ENCODE measurements around the gene ABCA2. TPM values are rescaled to one million over a fixed set of nuclear protein-coding genes. Genes with fewer than 3 reads are reported as not detected.

ABCA2 gene
- total RNA-seq, 2 donors from 2014 or later, result 37.2 to 60.5 TPM

- peaks cover 24 to 37% of the 10 kb centered on the region in 2 donors for H3K4me1 ChIP-seq (ENCODE audit: control insufficient read depth in 1 of 2, low read depth in 2 of 2)
- H3K4me3 ChIP-seq, result peak within 1 kb of the TSS; percentile 63
- H3K9me3 ChIP-seq, result no peaks in the 10 kb centered on the region
- no peaks in the 10 kb centered on the region for H3K27me3 ChIP-seq (replicated peaks; ENCODE audit: insufficient read depth)
- TF ChIP-seq CTCF (IDR thresholded peaks at IDR 0.05), result no peak
- ATAC-seq (ENCODE audit: insufficient number of reproducible peaks, low FRiP score, low read depth) (no peak), DNase-seq (ENCODE audit: low spot score) (no peak)
- H3K27ac ChIP-seq, result peak within 1 kb of the TSS in 1 of 2 donors; percentile 54
- no peaks in the 10 kb centered on the region for H3K36me3 ChIP-seq
Observed at GRCh38 chr9:136996361-136997292, 31.4 kb downstream of the ABCA2 start, which contains the start of gene CLIC3. TSS of gene CLIC3 (minus strand) at chr9:136996568. CDS start at chr9:136996543, 25 bp downstream.

GRCh38 chr9:136995772-136996311 lies 32.2 kb downstream of the ABCA2 start:
- peak overlapping the region; percentile 63 for H3K4me3 ChIP-seq
- DNase-seq (ENCODE audit: low spot score) (no peak), ATAC-seq (ENCODE audit: insufficient number of reproducible peaks, low FRiP score, low read depth) (no peak)
- H3K27ac ChIP-seq, result peak overlapping the region in 1 of 2 donors; percentile 54
- H3K36me3 ChIP-seq, result no peaks in the 10 kb centered on the region
- TF ChIP-seq CTCF (IDR thresholded peaks at IDR 0.05), result no peak
- H3K9me3 ChIP-seq, result no peaks in the 10 kb centered on the region
- H3K4me1 ChIP-seq (ENCODE audit: control insufficient read depth in 1 of 2, low read depth in 2 of 2), result peaks cover 24 to 37% of the 10 kb centered on the region in 2 donors
- H3K27me3 ChIP-seq (replicated peaks; ENCODE audit: insufficient read depth), result no peaks in the 10 kb centered on the region

- Histone ChIP-seq H3K27me3 (replicated peaks; ENCODE audit: insufficient read depth) (no peaks in the 10 kb centered on the region), H3K4me3 (peak overlapping the region; percentile 63), H3K36me3 (no peaks in the 10 kb centered on the region), H3K4me1 (ENCODE audit: control insufficient read depth in 1 of 2, low read depth in 2 of 2) (peaks cover 24 to 37% of the 10 kb centered on the region in 2 donors), H3K27ac (no peak overlapping the region), H3K9me3 (no peaks in the 10 kb centered on the region)
- TF ChIP-seq CTCF (IDR thresholded peaks at IDR 0.05), result no peak
- DNase-seq (ENCODE audit: low spot score) (no peak), ATAC-seq (ENCODE audit: insufficient number of reproducible peaks, low FRiP score, low read depth) (no peak)
Observed at GRCh38 chr9:136995362-136995761, 32.7 kb downstream of the ABCA2 start.

- H3K4me3 ChIP-seq, result peak overlapping the region; percentile 63
- DNase-seq (ENCODE audit: low spot score) (no peak), ATAC-seq (ENCODE audit: insufficient number of reproducible peaks, low FRiP score, low read depth) (no peak)
Observed at GRCh38 chr9:136994888-136995230, 33.2 kb downstream of the ABCA2 start.

More at GRCh38 chr9:136994888-136995230, 33.2 kb downstream of the ABCA2 start:
- Histone ChIP-seq H3K27ac (no peak overlapping the region), H3K4me1 (ENCODE audit: control insufficient read depth in 1 of 2, low read depth in 2 of 2) (peaks cover 24 to 37% of the 10 kb centered on the region in 2 donors), H3K36me3 (no peaks in the 10 kb centered on the region), H3K27me3 (replicated peaks; ENCODE audit: insufficient read depth) (no peaks in the 10 kb centered on the region), H3K9me3 (no peaks in the 10 kb centered on the region)
- no peak for TF ChIP-seq CTCF (IDR thresholded peaks at IDR 0.05)

Data from thoracic aorta (tissue), 2 donors.